SJSA1 (cell line): Measurements from ENCODE around the gene PRRC2A. TPM values are rescaled to one million over a fixed set of nuclear protein-coding genes. Genes with fewer than 3 reads are reported as not detected.
A peak's percentile ranks its signal among the peaks of the same experiment; 100 is the strongest.

Source experiments
- DNase-seq, 2 experiments: peaks; one replicate each; pipeline ENCODE4 v3.0.0-alpha.2; 2015 to 2020; ENCODE audit warnings: low spot score in 2 of 2, low read depth in 1 of 2
- H3K27ac ChIP-seq: fragments of 250-450 bp; sonication (Bioruptor Pico); 2 replicates; pipeline ENCODE4 v1.5.1; 2020; ENCODE audit warnings: mild to moderate bottlenecking, moderate library complexity
- H3K27me3 ChIP-seq: fragments of 250-450 bp; sonication (Bioruptor Pico); replicated peaks from 2 replicates; pipeline ENCODE4 v1.5.1; 2020; ENCODE audit warnings: mild to moderate bottlenecking, moderate library complexity
- H3K36me3 ChIP-seq: fragments of 250-450 bp; sonication (Bioruptor Pico); 2 replicates; pipeline ENCODE4 v1.5.1; 2020; ENCODE audit warnings: mild to moderate bottlenecking
- H3K4me1 ChIP-seq: fragments of 250-450 bp; sonication (Bioruptor Pico); replicated peaks from 2 replicates; pipeline ENCODE4 v1.6.1; 2021; ENCODE audit warnings: mild to moderate bottlenecking
- H3K4me3 ChIP-seq: fragments of 250-450 bp; sonication (Bioruptor Pico); 2 replicates; pipeline ENCODE4 v1.5.1; 2020; ENCODE audit warnings: mild to moderate bottlenecking
- H3K9me3 ChIP-seq: fragments of 250-450 bp; sonication (Bioruptor Pico); replicated peaks from 2 replicates; pipeline ENCODE4 v1.5.1; 2020; ENCODE audit warnings: mild to moderate bottlenecking
- total RNA-seq: library from RNA; depleted of rRNA; stranded (reverse); fragments of >200 nt; shearing (Covaris generic); gene quantifications from 2 replicates; pipeline ENCODE4 v1.2.3, GENCODE V29; 2014; rRNA removed

The PRRC2A gene
- 36.1 and 68.6 TPM in 2 replicates for total RNA-seq

GRCh38 chr6:31620586-31621319 is at the start of gene PRRC2A:
Gene PRRC2A, plus strand, starts transcription at chr6:31620715. Its CDS starts 2,075 bp downstream, at chr6:31622790.
- H3K27ac ChIP-seq = peak within 1 kb of the TSS; percentile 98
- no peaks in the 10 kb centered on the region for H3K27me3 ChIP-seq
- peaks cover 51% of the 10 kb centered on the region for H3K36me3 ChIP-seq
- peak; percentile 82 to 85 for DNase-seq
- peaks cover 8% of the 10 kb centered on the region for H3K4me1 ChIP-seq
- no peaks in the 10 kb centered on the region for H3K9me3 ChIP-seq
- H3K4me3 ChIP-seq = peak within 1 kb of the TSS; percentile 77

GRCh38 chr6:31572041-31572911 is 48.2 kb upstream of the PRRC2A start, which contains the start of gene LTA:
Gene LTA, plus strand, starts transcription at chr6:31572289. Its CDS starts 454 bp downstream, at chr6:31572743.
- no peaks in the 10 kb centered on the region for H3K9me3 ChIP-seq
- H3K4me1 ChIP-seq = no peaks in the 10 kb centered on the region
- no peak for DNase-seq
- H3K27me3 ChIP-seq = no peaks in the 10 kb centered on the region
- H3K4me3 ChIP-seq = no peak within 1 kb of the TSS
- no peak within 1 kb of the TSS for H3K27ac ChIP-seq
- H3K36me3 ChIP-seq = no peaks in the 10 kb centered on the region

- no peaks in the 10 kb centered on the region for H3K9me3 ChIP-seq
- no peak overlapping the region for H3K27ac ChIP-seq
- no peaks in the 10 kb centered on the region for H3K27me3 ChIP-seq
- H3K4me3 ChIP-seq = no peak overlapping the region
- no peak for DNase-seq
- no peaks in the 10 kb centered on the region for H3K4me1 ChIP-seq
- no peaks in the 10 kb centered on the region for H3K36me3 ChIP-seq
Measured at GRCh38 chr6:31573239-31574105, 47.0 kb upstream of the PRRC2A start.

- Histone ChIP-seq H3K4me3 (no peak overlapping the region), H3K27ac (no peak overlapping the region), H3K27me3 (no peaks in the 10 kb centered on the region), H3K9me3 (no peaks in the 10 kb centered on the region), H3K36me3 (no peaks in the 10 kb centered on the region), H3K4me1 (no peaks in the 10 kb centered on the region)
- DNase-seq = no peak
Measured at GRCh38 chr6:31574106-31575061, 46.1 kb upstream of the PRRC2A start.

- H3K36me3 ChIP-seq = no peaks in the 10 kb centered on the region
- H3K27ac ChIP-seq = no peak within 1 kb of the TSS
- H3K9me3 ChIP-seq = no peaks in the 10 kb centered on the region
- H3K4me1 ChIP-seq = no peaks in the 10 kb centered on the region
- no peak for DNase-seq
- H3K27me3 ChIP-seq = no peaks in the 10 kb centered on the region
- no peak within 1 kb of the TSS for H3K4me3 ChIP-seq
Measured at GRCh38 chr6:31575335-31575901, 45.1 kb upstream of the PRRC2A start, which contains the start of gene TNF. Gene TNF, plus strand, starts transcription at chr6:31575565. Its CDS starts 177 bp downstream, at chr6:31575742.

GRCh38 chr6:31575952-31576685 is 44.4 kb upstream of the PRRC2A start:
- Histone ChIP-seq H3K4me3 (no peak overlapping the region), H3K27ac (no peak overlapping the region), H3K36me3 (no peaks in the 10 kb centered on the region), H3K4me1 (peaks cover 3% of the 10 kb centered on the region; the same call in 1 of the 2 replicates), H3K9me3 (no peaks in the 10 kb centered on the region), H3K27me3 (no peaks in the 10 kb centered on the region)
- no peak for DNase-seq

GRCh38 chr6:31576897-31577578 is 43.5 kb upstream of the PRRC2A start:
- H3K27ac ChIP-seq = no peak overlapping the region
- no peak overlapping the region for H3K4me3 ChIP-seq
- no peaks in the 10 kb centered on the region for H3K9me3 ChIP-seq
- no peaks in the 10 kb centered on the region for H3K27me3 ChIP-seq
- H3K36me3 ChIP-seq = no peaks in the 10 kb centered on the region
- H3K4me1 ChIP-seq = peaks cover 8% of the 10 kb centered on the region
- DNase-seq = no peak

GRCh38 chr6:31577579-31577966 is 42.9 kb upstream of the PRRC2A start:
- no peak overlapping the region for H3K27ac ChIP-seq
- no peaks in the 10 kb centered on the region for H3K9me3 ChIP-seq
- H3K4me1 ChIP-seq = peaks cover 8% of the 10 kb centered on the region
- no peak overlapping the region for H3K4me3 ChIP-seq
- no peaks in the 10 kb centered on the region for H3K36me3 ChIP-seq
- no peaks in the 10 kb centered on the region for H3K27me3 ChIP-seq
- DNase-seq = no peak

- H3K4me3 ChIP-seq = no peak overlapping the region
- H3K9me3 ChIP-seq = no peaks in the 10 kb centered on the region
- DNase-seq = no peak
- peaks cover 8% of the 10 kb centered on the region for H3K4me1 ChIP-seq
- no peak overlapping the region for H3K27ac ChIP-seq
- no peaks in the 10 kb centered on the region for H3K27me3 ChIP-seq
- H3K36me3 ChIP-seq = no peaks in the 10 kb centered on the region
Measured at GRCh38 chr6:31578184-31579118, 42.1 kb upstream of the PRRC2A start.

GRCh38 chr6:31579119-31579505 is 41.4 kb upstream of the PRRC2A start:
- Histone ChIP-seq H3K4me3 (no peak overlapping the region), H3K4me1 (peaks cover 8% of the 10 kb centered on the region), H3K27me3 (no peaks in the 10 kb centered on the region), H3K27ac (no peak overlapping the region), H3K36me3 (no peaks in the 10 kb centered on the region), H3K9me3 (no peaks in the 10 kb centered on the region)
- no peak for DNase-seq
